Hepatic stellate cell (primary cell): ENCODE data around the gene FAM89B.
"Not testable (repeated sequence)": the region's sequence is repeated elsewhere in the genome, so short reads cannot be mapped to it uniquely, and the experiment has no call there.

ENCODE experiments used
- DNase-seq: peaks from one replicate; pipeline ENCODE4 v3.0.0; 2011; ENCODE audit warnings: low spot score

The FAM89B gene

DNA sequence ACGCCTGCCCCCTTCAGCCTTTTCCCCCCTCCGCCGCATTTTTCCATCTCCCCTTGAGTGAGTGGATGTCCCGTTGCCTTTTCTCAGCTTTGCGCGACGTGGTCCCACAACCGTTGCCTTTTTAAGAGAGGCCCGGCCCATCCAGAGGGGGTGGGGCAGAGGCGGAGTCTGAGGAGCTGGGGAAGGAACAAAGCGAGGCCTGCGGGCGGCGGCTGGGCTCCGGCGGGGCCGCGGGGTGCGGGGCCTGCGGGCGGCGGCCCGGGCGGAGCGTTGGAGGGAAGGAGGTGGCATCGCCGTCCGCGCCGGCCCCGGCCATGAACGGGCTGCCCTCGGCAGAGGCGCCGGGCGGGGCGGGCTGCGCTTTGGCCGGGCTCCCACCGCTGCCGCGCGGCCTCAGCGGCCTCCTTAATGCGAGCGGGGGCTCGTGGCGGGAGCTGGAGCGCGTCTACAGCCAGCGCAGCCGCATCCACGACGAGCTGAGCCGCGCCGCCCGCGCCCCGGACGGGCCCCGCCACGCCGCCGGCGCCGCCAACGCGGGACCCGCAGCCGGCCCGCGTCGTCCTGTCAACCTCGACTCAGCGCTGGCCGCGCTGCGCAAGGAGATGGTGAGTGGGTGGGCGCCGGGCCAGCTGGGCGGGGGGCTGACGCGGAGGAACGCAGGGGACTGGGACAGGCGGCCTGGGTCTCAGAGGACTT is at the start of gene FAM89B:
TSS of gene FAM89B (plus strand) at position 183 of the 696 bp plus-strand sequence. CDS start at position 315, 132 bp downstream.
- DNase-seq, result peak; percentile 92

DNA sequence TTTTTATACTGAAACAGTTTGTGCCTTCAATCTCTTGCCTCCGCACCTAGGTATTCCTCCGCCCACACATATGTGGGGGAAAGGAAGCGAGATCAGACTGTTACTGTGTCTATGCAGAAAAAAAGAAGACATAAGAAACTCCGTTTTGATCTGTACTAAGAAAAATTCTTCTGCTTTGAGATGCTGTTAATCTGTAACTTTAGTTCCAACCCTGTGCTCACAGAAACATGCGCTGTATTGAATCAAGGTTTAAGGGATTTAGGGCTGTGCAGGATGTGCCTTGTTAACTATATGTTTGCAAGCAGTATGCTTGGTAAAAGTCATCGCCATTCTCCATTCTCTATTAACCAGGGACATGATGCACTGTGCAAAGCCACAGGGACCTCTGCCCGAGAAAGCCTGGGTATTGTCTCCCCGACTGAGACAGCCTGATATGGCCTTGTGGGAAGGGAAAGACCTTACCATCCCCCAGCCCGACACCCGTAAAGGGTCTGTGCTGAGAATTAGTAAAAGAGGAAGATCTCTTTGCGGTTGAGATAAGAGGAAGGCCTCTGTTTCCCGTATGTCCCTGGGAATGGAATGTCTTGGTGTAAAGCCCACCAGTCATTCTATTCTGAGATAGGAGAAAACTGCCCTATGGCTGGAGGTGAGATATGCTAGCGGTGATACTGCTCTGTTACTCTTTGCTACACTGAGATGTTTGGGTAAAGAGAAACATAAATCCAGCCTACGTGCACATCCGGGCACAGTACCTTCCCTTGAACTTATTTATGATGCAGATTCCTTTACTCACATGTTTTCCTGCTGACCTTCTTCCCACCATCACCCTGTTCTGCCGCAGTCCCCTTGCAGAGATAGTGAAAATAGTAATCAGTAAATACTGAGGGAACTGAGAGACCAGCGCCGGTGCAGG is 49.4 kb upstream of the FAM89B start:
- not testable (repeated sequence) for DNase-seq

DNA sequence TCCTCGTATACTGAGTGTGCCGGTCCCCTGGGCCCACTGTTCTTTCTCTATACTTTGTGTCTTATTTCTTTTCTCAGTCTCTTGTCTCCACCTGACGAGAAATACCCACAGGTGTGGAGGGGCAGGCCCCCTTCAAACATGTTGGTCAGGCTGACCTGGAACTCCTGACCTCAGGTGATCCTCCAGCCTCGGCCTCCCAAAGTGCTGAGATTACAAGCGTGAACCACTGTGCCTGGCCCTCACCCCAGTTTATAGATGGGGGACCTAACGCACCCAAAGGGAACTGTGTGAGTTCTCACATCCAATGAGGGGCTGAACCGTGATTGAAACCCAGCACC is 48.7 kb upstream of the FAM89B start:
- DNase-seq, result not testable (repeated sequence)

DNA sequence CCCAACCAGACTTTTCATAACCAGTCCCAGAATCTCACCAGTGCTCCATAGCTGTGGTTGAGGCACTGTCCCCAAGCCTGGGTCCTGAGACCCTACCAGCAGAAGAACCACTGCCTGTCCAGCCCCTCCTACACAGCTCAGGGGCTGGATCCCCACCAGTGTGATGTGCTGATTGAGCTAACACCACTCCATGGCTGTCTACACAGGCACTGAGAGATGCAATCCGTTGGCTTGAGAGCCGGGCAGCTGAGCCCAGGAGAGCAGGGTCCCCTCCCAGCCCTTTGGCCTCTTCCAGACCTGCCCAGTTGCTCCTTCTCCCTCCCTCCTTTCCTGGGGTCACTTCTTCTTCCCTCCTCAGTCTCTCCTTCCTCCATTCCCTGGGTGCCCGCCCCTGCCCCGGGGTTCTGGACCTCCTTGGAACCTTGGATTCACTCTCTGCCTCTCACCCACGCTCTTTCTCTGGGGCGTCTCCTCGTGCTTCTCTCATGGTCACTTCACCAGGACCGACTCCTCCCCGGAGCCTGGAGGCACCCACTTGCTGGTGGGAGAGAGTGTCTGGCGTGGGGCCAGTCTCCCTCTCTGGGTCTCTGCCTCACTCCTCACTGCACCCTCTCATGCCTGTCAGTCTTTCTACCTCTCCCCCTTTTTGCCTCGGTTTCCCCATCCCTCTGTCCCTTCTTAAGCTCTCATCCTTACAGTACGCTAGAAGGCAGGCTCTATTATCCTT is 48.2 kb upstream of the FAM89B start:
- DNase-seq, result no peak

DNA sequence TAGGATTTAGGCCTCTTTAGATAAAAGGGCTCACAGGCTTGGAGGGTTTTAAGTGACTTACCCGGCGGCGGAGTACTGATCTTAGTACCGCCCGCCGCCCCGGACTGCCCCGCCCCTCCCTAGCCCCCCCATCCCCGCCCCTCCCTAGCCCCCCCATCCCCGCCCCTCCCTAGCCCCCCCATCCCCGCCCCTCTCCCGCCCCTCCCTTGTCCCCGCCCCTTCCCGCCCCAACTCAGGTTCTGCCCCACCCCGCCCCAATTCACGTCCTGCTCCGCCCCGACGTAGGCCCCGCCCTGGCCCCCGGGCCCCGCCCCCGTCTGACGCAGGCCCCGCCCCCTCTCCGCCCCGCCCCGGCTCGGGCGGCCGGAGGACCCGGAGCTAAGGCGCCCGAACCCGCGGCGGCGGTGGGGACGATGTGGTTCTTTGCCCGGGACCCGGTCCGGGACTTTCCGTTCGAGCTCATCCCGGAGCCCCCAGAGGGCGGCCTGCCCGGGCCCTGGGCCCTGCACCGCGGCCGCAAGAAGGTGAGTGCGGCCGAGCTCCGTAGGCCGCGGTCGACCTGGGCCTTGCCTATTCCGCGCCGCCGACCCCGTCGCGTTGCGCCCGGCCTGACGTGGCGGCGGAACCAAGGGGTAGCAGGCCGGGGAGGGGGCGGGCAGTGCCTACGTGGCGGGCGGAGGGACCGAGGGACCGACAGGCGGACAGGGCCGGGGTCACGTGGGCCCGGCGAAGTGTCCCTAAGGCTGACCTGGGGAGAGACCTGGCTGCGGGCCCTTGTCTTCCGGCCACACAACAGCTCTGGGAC is 47.4 kb upstream of the FAM89B start, which contains the start of gene SCYL1:
TSS of gene SCYL1 (plus strand) at position 343 of the 805 bp plus-strand sequence. CDS start at position 414, 71 bp downstream.
- DNase-seq, result peak; percentile 82

DNA sequence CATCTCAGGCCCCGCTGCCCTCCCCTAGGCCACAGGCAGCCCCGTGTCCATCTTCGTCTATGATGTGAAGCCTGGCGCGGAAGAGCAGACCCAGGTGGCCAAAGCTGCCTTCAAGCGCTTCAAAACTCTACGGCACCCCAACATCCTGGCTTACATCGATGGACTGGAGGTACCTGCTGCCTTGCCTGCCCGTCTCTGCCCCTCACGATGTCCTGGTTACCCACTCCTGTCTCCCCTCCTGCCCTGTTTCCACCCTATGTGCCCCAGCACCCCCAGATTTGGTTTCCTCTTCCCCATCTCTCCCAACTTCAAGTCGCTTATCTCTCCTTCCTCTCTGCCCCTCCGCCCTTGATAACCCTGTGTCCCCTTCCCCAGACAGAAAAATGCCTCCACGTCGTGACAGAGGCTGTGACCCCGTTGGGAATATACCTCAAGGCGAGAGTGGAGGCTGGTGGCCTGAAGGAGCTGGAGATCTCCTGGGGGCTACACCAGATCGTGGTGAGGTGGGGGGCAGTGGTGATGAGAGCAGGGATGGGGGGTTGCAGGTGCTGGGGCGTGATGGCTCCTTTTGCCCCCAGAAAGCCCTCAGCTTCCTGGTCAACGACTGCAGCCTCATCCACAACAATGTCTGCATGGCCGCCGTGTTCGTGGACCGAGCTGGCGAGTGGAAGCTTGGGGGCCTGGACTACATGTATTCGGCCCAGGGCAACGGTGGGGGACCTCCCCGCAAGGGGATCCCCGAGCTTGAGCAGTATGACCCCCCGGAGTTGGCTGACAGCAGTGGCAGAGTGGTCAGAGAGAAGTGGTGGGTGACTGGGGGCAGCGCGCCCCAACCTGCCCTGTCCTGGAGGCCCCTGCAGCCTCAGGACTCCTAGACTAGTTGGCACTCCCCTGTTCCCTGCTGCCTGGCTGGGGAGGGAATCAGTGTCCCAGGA is 46.5 kb upstream of the FAM89B start:
- no peak for DNase-seq

DNA sequence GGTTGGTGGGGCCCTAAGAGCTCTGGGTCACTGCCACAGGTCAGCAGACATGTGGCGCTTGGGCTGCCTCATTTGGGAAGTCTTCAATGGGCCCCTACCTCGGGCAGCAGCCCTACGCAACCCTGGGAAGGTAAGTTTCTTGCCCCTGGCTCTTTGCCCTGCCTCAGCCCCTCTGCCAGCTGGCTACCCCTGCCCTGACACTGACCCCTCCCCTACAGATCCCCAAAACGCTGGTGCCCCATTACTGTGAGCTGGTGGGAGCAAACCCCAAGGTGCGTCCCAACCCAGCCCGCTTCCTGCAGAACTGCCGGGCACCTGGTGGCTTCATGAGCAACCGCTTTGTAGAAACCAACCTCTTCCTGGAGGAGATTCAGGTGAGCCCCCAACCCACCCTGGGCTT is 45.6 kb upstream of the FAM89B start:
- no peak for DNase-seq

DNA sequence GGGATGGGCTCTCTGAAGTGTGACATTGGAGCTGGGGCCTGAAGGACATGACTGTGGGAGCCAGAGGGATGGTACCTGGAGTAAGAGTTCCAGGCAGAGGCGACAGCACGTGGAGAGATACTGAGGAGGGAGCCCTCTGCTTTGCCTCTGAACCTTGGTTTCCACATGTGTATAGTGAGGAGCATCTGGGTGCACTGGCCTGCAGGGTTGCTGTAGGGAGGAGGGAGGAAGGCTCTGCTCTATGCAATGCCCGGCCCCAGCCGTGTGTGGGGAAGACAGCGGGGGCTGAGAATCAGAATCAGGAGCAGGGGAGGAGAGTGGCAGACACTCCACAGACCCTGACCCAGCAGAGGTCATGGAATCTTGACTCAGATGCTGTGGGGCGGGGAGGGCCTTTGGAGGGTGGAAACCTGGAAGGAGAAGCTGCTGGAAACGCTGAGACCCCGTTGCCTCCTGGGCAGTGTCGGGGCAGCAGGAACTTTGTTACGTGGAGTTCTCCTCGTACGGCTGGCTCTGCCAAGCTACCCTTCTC is 43.5 kb upstream of the FAM89B start:
- DNase-seq, result no peak

DNA sequence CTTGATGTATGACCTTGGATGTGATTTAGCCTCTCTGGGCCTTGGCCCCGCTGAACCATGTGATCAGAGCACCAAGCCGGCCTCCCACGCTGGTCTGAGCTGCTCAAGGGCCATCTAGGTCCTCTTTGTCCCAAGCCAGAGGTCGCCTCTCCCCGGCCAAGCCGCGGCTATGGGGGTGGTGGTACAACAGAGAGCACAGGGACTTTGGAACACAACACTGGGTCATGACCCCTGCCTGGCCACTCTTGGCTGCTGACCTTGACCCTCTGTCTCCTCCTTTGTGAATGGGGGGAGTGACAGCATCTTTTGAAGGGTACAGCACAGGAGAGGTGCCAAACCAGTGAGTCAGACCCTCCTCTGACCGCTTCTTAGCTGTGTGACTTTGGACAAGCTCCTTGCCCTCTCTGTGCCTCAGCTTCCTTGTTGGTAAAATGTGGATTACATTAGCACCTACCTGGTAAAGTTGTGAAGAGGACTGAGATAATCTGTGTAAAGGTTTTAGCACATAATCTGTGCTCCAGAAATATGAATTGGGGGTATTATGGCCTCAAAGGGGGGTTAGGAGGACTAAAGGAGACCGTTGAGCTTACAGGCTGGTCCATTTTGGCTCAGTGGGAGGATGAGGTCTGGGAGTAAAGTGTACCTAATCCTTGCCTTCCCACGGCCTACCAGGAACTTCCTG is 42.7 kb upstream of the FAM89B start:
- DNase-seq, result no peak

DNA sequence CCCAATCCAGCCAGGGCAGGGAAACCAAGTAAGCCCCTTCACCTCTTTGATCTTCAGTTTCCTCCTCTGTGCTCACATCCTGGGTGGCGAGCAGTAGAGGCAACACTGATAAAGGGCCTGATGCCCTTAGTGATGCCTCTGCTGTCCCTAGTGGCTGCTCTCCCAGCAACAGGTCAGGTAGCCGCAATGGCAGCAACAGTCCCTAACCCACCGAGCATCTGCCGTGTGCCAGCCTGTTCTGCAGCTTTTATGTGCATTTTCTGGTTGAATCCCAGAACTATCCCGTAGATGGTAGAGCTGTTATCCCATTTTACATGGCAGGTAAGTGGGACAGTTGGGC is 42.2 kb upstream of the FAM89B start:
- no peak for DNase-seq

DNA sequence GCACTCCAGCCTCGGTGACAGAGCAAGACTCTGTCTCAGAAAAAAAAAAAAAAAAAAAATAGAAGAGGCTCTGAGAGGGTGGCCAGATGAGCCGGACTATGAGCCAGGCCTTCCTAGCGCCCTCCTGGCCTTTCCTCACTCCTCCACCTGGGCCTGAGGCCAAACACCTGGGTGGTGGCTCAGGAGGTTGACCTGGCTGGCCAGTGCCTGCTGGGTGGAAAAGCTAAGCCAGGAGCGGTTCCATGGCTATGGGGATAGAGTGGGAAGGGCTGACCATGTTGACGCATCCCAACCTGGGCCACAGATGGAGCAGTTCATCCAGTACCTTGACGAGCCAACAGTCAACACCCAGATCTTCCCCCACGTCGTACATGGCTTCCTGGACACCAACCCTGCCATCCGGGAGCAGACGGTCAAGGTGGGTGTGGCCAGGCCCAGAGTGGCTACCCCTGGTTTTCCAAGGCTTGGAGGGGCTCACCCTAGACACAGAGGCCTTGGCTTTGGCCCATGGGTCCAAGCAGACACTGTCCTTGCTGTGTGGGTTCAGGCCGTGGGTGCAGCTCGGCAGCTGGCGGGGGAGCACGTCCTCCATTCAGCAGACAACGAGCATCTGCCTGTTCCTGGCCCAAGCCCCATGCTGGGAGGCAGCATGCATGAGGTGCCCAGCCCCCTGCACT is 39.8 kb upstream of the FAM89B start:
- DNase-seq, result no peak

DNA sequence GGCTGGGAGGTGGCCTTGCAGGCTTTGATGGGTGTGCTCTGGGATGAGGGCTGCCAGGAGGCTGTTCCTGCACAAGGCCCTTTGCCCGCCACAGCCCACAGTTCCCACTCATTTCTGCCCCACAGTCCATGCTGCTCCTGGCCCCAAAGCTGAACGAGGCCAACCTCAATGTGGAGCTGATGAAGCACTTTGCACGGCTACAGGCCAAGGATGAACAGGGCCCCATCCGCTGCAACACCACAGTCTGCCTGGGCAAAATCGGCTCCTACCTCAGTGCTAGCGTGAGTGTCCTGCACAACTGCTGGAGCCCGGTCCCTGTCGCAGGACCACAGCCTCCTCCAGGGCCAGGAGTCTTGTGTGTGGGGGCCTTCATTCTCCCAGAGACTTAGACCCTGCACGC is 37.2 kb upstream of the FAM89B start:
- no peak for DNase-seq

DNA sequence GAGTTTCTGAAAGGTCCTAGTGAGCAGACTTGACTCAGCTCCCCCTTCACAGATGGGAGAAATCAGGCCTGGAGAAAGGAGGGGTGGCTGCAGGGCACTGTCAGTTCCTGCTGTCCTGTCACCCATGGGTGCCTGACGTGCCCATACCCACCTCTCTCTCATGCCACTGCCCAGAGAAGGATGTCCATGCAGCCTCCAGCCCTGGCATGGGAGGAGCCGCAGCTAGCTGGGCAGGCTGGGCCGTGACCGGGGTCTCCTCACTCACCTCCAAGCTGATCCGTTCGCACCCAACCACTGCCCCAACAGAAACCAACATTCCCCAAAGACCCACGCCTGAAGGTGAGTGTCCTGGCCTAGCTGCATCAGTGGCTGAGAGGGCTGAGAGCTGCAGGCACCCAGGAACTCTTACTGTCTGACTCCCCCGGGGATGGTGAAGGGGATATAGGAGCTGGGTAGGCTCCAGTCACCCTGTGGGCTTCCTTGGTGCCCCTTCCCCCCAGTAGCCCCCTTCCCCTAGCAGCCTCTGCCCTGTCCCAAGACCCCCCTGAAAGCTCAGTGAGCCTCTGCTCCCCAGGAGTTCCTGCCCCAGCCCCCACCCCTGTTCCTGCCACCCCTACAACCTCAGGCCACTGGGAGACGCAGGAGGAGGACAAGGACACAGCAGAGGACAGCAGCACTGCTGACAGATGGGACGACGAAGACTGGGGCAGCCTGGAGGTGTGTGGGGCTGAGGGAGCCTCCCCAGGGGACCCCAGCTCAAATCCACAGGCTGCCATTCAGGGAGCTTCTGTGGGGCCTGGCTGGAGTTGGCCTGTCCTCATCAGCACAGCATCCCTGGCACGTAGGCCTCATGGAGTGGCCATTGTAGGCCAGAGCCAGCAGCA is 35.7 kb upstream of the FAM89B start:
- DNase-seq, result no peak

DNA sequence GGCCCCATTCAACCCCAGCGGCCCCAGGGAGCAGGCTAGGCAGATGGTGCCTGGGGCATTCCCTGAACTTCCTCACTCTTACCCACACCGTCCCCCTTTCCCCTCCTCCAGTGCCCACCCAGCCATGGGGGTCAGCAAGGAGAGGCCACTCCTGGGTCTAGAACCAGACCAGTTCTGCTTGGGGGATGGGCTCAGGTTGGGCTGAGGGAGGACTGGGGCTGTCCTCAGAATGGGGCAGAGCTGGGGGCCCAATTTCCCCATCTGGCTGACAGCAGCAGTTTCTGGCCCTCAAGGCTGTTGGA is 35.1 kb upstream of the FAM89B start:
- DNase-seq, result no peak

DNA sequence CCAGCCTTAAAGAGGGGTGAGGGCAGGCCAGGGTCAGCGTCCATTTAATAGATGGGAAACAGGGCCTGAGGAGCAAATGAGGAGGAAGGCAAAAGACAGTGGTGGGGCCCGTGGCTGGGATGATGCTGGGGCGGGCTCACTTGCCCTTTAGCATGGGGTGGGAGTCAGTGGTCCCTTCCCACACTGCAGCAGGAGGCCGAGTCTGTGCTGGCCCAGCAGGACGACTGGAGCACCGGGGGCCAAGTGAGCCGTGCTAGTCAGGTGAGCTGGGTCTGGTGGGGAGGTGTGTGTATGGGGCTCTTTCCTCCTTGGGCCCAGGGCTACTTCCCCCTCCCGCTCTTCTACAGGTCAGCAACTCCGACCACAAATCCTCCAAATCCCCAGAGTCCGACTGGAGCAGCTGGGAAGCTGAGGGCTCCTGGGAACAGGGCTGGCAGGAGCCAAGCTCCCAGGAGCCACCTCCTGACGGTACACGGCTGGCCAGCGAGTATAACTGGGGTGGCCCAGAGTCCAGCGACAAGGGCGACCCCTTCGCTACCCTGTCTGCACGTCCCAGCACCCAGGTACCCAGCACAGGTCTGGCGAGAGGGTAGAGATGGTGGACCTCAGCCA is 34.6 kb upstream of the FAM89B start:
- DNase-seq, result no peak

DNA sequence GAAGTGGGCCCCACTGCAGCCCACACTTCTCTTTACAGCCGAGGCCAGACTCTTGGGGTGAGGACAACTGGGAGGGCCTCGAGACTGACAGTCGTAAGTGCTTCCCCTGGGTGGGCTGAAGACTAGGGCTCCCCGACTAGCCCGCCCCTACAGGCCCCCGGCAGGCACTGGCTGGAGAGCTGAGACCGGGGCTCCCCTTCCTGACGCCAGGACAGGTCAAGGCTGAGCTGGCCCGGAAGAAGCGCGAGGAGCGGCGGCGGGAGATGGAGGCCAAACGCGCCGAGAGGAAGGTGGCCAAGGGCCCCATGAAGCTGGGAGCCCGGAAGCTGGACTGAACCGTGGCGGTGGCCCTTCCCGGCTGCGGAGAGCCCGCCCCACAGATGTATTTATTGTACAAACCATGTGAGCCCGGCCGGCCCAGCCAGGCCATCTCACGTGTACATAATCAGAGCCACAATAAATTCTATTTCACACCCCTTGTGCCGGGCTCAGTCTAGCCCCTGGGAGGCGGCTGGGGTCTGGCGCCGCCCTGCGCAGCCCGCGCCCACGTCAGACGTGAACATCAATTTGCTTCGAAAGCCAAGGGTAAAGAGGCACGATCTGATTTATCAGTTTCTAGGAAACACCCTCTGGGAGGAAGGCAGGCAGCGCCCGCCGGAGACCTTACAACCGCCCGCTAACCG is 34.0 kb upstream of the FAM89B start:
- DNase-seq, result no peak
